HepG2 (cell line): ENCODE data around the gene PLEKHH1. TPM values are rescaled to one million over a fixed set of nuclear protein-coding genes. Genes with fewer than 3 reads are reported as not detected.

Experiments
- BCL6 ChIP-seq: IDR thresholded peaks from 2 replicates; pipeline ENCODE4 v1.6.1; 2016; ENCODE audit warnings: missing genetic modification reagents, missing compliant biosample characterization
- GFI1 ChIP-seq: sonication (generic); formaldehyde crosslinking; IDR thresholded peaks from 2 replicates; pipeline ENCODE4 v1.5.0; 2020; ENCODE audit warnings: missing genetic modification reagents, mild to moderate bottlenecking, borderline replicate concordance
- HOXA3 ChIP-seq: sonication (generic); formaldehyde crosslinking; IDR thresholded peaks from 2 replicates; pipeline ENCODE4 v1.5.0; 2020; ENCODE audit warnings: missing genetic modification reagents
- MAFF ChIP-seq: IDR thresholded peaks from 2 replicates; pipeline ENCODE4 v1.6.1; 2011; ENCODE audit warnings: low read depth, low read length, improper control_type of control experiment
- MTA3 ChIP-seq: sonication (generic); formaldehyde crosslinking; IDR thresholded peaks from 2 replicates; pipeline ENCODE4 v1.4.0; 2020; ENCODE audit warnings: missing genetic modification reagents
- NFYC ChIP-seq: IDR thresholded peaks from 2 replicates; pipeline ENCODE4 v1.6.1; 2016; ENCODE audit warnings: missing genetic modification reagents, missing compliant biosample characterization
- PHF20 ChIP-seq: sonication (generic); formaldehyde crosslinking; IDR thresholded peaks from 2 replicates; pipeline ENCODE4 v1.5.0; 2020; ENCODE audit warnings: mild to moderate bottlenecking, missing genetic modification reagents
- RXRA ChIP-seq: sonication (generic); formaldehyde crosslinking; IDR thresholded peaks from 2 replicates; pipeline ENCODE4 v1.5.1; 2020; ENCODE audit warnings: missing genetic modification reagents
- SOX5 ChIP-seq: IDR thresholded peaks from 2 replicates; pipeline ENCODE4 v1.6.1; 2016; ENCODE audit warnings: borderline replicate concordance
- ZNF234 ChIP-seq: sonication (generic); formaldehyde crosslinking; conservative IDR thresholded peaks from 2 replicates; pipeline ENCODE4 v1.5.1; 2020; ENCODE audit warnings: mild to moderate bottlenecking, missing genetic modification reagents
- polyA plus RNA-seq, 8 experiments: library from polyadenylated mRNA; depleted of rRNA in 3 of 8; stranded (reverse) in 7 of 8; unstranded in 1 of 8; fragments of >200 nt; fragmentation: Illumina TruSeq in 4 of 8; extraction: Trizol in 4 of 8; gene quantifications; 2 replicates each; pipeline versions ENCODE4 v1.2.1 to v1.2.3, GENCODE V29; 2011 to 2016; ENCODE audit warnings: low read depth in 4 of 8, missing spikeins in 1 of 8, mixed read lengths in 1 of 8; ENCODE audit not compliant: insufficient read depth in 1 of 8
- total RNA-seq, 5 experiments: library from RNA; depleted of rRNA; stranded (reverse); fragments of >200 nt; fragmentation: Illumina TruSeq; extraction: Trizol; gene quantifications; 2 replicates each; pipeline ENCODE4 v1.2.3, GENCODE V29; 2016; ENCODE audit warnings: low read depth in 1 of 5
- TF ChIP-seq, protein P1 (sequence below): sonication (generic); formaldehyde crosslinking; IDR thresholded peaks from 2 replicates; pipeline ENCODE4 v1.4.0; 2020; ENCODE audit warnings: missing genetic modification reagents, borderline replicate concordance
- TF ChIP-seq, protein P2 (sequence below): sonication (generic); formaldehyde crosslinking; IDR thresholded peaks from 2 replicates; pipeline ENCODE4 v1.4.0; 2020; ENCODE audit warnings: low read depth, missing genetic modification reagents
- TF ChIP-seq, protein P3 (sequence below): sonication (generic); formaldehyde crosslinking; IDR thresholded peaks from 2 replicates; pipeline ENCODE4 v1.4.0; 2020; ENCODE audit warnings: mild to moderate bottlenecking, missing genetic modification reagents
- TF ChIP-seq, protein P4 (sequence below): sonication (generic); IDR thresholded peaks from 2 replicates; pipeline ENCODE4 v1.6.1; 2016; ENCODE audit warnings: low read depth, borderline replicate concordance
- TF ChIP-seq, protein P5 (sequence below): IDR thresholded peaks from 2 replicates; pipeline ENCODE4 v1.6.1; 2012; ENCODE audit warnings: inconsistent platforms
- TF ChIP-seq, protein P6 (sequence below): sonication (generic); formaldehyde crosslinking; IDR thresholded peaks from 2 replicates; pipeline ENCODE4 v1.9.0; 2021; ENCODE audit warnings: missing genetic modification reagents, borderline replicate concordance
- TF ChIP-seq, protein P7 (sequence below): IDR thresholded peaks from 2 replicates; pipeline ENCODE4 v1.6.1; 2016; ENCODE audit warnings: missing genetic modification reagents, missing compliant biosample characterization

Gene PLEKHH1
- total and polyA plus RNA-seq, 2 of the 13 experiments (the other 11 are each of a cell fraction or from before 2014, with no cell fraction given): 8.6 to 15.8 TPM

DNA sequence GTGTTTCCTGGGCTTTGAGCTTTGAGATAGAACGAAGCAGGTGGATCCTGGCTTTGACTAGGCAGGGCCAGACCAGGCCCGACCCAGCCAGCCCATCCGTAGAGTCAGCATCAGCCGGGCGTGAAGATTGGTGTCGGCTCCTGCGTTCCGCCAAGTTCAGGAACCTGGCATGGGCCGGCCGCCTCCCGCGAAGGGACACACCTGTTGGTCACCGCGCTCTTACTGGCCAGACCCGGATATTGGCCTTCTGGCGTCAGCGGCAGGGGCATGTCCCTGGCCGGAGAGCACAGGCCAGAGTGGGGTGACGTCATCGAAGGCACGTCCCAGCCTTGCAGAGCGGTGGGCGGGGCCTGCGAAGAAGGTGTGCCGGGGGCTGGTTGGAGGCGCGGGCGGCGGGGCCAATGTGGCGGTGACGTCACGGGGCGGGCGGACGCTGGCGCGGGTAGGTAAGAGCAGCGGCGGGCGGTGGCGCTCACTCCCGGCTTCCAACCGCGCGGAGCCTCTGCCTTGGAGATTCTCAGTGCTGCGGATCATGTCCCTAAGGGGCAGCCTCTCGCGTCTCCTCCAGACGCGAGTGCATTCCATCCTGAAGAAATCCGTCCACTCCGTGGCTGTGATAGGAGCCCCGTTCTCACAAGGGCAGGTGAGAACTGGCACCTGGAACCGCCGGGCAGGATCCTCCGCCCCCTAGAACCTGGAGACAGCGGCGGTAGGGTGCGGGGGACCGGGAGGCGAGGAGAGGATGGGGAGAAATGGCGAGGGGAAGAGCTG lies 86.5 kb downstream of the PLEKHH1 start, which contains the start of gene ARG2 (continued):
- TF ChIP-seq, protein P1, sequence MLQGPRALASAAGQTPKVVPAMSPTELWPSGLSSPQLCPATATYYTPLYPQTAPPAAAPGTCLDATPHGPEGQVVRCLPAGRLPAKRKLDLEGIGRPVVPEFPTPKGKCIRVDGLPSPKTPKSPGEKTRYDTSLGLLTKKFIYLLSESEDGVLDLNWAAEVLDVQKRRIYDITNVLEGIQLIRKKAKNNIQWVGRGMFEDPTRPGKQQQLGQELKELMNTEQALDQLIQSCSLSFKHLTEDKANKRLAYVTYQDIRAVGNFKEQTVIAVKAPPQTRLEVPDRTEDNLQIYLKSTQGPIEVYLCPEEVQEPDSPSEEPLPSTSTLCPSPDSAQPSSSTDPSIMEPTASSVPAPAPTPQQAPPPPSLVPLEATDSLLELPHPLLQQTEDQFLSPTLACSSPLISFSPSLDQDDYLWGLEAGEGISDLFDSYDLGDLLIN: no peak
- TF ChIP-seq, protein P2, sequence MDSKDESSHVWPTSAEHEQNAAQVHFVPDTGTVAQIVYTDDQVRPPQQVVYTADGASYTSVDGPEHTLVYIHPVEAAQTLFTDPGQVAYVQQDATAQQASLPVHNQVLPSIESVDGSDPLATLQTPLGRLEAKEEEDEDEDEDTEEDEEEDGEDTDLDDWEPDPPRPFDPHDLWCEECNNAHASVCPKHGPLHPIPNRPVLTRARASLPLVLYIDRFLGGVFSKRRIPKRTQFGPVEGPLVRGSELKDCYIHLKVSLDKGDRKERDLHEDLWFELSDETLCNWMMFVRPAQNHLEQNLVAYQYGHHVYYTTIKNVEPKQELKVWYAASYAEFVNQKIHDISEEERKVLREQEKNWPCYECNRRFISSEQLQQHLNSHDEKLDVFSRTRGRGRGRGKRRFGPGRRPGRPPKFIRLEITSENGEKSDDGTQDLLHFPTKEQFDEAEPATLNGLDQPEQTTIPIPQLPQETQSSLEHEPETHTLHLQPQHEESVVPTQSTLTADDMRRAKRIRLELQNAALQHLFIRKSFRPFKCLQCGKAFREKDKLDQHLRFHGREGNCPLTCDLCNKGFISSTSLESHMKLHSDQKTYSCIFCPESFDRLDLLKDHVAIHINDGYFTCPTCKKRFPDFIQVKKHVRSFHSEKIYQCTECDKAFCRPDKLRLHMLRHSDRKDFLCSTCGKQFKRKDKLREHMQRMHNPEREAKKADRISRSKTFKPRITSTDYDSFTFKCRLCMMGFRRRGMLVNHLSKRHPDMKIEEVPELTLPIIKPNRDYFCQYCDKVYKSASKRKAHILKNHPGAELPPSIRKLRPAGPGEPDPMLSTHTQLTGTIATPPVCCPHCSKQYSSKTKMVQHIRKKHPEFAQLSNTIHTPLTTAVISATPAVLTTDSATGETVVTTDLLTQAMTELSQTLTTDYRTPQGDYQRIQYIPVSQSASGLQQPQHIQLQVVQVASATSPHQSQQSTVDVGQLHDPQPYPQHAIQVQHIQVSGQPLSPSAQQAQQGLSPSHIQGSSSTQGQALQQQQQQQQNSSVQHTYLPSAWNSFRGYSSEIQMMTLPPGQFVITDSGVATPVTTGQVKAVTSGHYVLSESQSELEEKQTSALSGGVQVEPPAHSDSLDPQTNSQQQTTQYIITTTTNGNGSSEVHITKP (CRISPR knock-in tag): 0 out of 2 replicates have a peak, but pooled peaks have one; percentile 28
- TF ChIP-seq NFYC (CRISPR knock-in tag): peak; percentile 63
- TF ChIP-seq GFI1 (CRISPR knock-in tag): no peak
- TF ChIP-seq, protein P3, sequence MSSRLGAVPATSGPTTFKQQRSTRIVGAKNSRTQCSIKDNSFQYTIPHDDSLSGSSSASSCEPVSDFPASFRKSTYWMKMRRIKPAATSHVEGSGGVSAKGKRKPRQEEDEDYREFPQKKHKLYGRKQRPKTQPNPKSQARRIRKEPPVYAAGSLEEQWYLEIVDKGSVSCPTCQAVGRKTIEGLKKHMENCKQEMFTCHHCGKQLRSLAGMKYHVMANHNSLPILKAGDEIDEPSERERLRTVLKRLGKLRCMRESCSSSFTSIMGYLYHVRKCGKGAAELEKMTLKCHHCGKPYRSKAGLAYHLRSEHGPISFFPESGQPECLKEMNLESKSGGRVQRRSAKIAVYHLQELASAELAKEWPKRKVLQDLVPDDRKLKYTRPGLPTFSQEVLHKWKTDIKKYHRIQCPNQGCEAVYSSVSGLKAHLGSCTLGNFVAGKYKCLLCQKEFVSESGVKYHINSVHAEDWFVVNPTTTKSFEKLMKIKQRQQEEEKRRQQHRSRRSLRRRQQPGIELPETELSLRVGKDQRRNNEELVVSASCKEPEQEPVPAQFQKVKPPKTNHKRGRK (CRISPR knock-in tag): no peak
- TF ChIP-seq PHF20 (CRISPR knock-in tag): no peak
- peak; percentile 99 for TF ChIP-seq HOXA3 (CRISPR knock-in tag)
- TF ChIP-seq ZNF234 (CRISPR knock-in tag): no peak
- TF ChIP-seq, protein P4, sequence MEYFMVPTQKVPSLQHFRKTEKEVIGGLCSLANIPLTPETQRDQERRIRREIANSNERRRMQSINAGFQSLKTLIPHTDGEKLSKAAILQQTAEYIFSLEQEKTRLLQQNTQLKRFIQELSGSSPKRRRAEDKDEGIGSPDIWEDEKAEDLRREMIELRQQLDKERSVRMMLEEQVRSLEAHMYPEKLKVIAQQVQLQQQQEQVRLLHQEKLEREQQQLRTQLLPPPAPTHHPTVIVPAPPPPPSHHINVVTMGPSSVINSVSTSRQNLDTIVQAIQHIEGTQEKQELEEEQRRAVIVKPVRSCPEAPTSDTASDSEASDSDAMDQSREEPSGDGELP: peak; percentile 71; the same call in 1 of the 2 replicates
- TF ChIP-seq, protein P5, sequence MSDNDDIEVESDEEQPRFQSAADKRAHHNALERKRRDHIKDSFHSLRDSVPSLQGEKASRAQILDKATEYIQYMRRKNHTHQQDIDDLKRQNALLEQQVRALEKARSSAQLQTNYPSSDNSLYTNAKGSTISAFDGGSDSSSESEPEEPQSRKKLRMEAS: peak; percentile 79
- TF ChIP-seq, protein P6, sequence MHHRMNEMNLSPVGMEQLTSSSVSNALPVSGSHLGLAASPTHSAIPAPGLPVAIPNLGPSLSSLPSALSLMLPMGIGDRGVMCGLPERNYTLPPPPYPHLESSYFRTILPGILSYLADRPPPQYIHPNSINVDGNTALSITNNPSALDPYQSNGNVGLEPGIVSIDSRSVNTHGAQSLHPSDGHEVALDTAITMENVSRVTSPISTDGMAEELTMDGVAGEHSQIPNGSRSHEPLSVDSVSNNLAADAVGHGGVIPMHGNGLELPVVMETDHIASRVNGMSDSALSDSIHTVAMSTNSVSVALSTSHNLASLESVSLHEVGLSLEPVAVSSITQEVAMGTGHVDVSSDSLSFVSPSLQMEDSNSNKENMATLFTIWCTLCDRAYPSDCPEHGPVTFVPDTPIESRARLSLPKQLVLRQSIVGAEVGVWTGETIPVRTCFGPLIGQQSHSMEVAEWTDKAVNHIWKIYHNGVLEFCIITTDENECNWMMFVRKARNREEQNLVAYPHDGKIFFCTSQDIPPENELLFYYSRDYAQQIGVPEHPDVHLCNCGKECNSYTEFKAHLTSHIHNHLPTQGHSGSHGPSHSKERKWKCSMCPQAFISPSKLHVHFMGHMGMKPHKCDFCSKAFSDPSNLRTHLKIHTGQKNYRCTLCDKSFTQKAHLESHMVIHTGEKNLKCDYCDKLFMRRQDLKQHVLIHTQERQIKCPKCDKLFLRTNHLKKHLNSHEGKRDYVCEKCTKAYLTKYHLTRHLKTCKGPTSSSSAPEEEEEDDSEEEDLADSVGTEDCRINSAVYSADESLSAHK (CRISPR knock-in tag): 0 out of 2 replicates have a peak, but pooled peaks have one; percentile 18
- TF ChIP-seq MTA3 (CRISPR knock-in tag): no peak
- no peak for TF ChIP-seq BCL6 (CRISPR knock-in tag)
- TF ChIP-seq, protein P7, sequence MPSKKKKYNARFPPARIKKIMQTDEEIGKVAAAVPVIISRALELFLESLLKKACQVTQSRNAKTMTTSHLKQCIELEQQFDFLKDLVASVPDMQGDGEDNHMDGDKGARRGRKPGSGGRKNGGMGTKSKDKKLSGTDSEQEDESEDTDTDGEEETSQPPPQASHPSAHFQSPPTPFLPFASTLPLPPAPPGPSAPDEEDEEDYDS (CRISPR knock-in tag): peak; percentile 96
- TF ChIP-seq SOX5 (CRISPR knock-in tag): 0 out of 2 replicates have a peak, but pooled peaks have one; percentile 32
- TF ChIP-seq MAFF: no peak
- TF ChIP-seq RXRA: peak; percentile 86
